HEK293 (cell line): ENCODE results near the gene SHC3.

Experiments used
- CTCF ChIA-PET: fragments of 350-600 bp; formaldehyde crosslinking; extraction: SDS; loops from one replicate; lab custom pipeline; 2021; ENCODE audit warnings: antibody characterized with exemption; lab: Yijun Ruan, JAX
- POLR2A ChIA-PET: fragments of 300-600 bp; formaldehyde crosslinking; extraction: SDS; loops from one replicate; lab custom pipeline; 2020; ENCODE audit warnings: antibody characterized with exemption, inconsistent platforms; lab: Yijun Ruan, JAX
- H3K27ac ChIP-seq: fragments of 200-500 bp; sonication (Bioruptor generic); 2 replicates; pipeline ENCODE4 v1.5.1; 2014; ENCODE audit warnings: low read depth, low read length, control low read depth, inconsistent platforms; ENCODE audit errors: extremely low read depth
- H3K36me3 ChIP-seq, 2 experiments: fragments of 200-500 bp in 1 of 2; sonication (Bioruptor generic) in 1 of 2; 1 replicate in 1 of 2; 2 replicates in 1 of 2; pipeline ENCODE4 v1.5.1; 2014 to 2017; ENCODE audit warnings: inconsistent platforms in 2 of 2, low read length in 2 of 2; ENCODE audit not compliant: control insufficient read depth in 2 of 2, insufficient read depth in 1 of 2
- H3K4me1 ChIP-seq: fragments of 200-500 bp; sonication (Bioruptor generic); 2 replicates; pipeline ENCODE4 v1.5.1; 2014; ENCODE audit warnings: mild to moderate bottlenecking, low read length, inconsistent platforms; ENCODE audit not compliant: control insufficient read depth, insufficient read depth
- H3K4me3 ChIP-seq: 2 replicates; pipeline ENCODE4 v1.5.1; 2011; ENCODE audit warnings: low read depth, mild to moderate bottlenecking, control low read depth, low read length, moderate library complexity
- H3K9me3 ChIP-seq: fragments of 200-500 bp; sonication (Bioruptor generic); 2 replicates; pipeline ENCODE4 v1.5.1; 2014; ENCODE audit warnings: low read depth, low read length, inconsistent platforms; ENCODE audit not compliant: control insufficient read depth, insufficient read depth
- BCL11A ChIP-seq: fragments of 450-650 bp; formaldehyde crosslinking; IDR thresholded peaks from 2 replicates; pipeline ENCODE4 v1.5.1; 2016; ENCODE audit warnings: low read depth, missing biosample characterization, missing genetic modification characterization
- BCL11B ChIP-seq: fragments of 450-650 bp; formaldehyde crosslinking; IDR thresholded peaks from 2 replicates; pipeline ENCODE4 v1.5.1; 2016; ENCODE audit warnings: low read depth, missing biosample characterization, missing genetic modification characterization
- FEZF1 ChIP-seq: fragments of 450-650 bp; formaldehyde crosslinking; IDR thresholded peaks from 2 replicates; pipeline ENCODE4 v1.5.1; 2016; ENCODE audit warnings: missing biosample characterization, missing genetic modification characterization
- SP2 ChIP-seq: fragments of 450-650 bp; formaldehyde crosslinking; IDR thresholded peaks from 2 replicates; pipeline ENCODE4 v1.5.1; 2016; ENCODE audit warnings: missing biosample characterization, missing genetic modification characterization
- ZBTB20 ChIP-seq: fragments of 450-650 bp; formaldehyde crosslinking; IDR thresholded peaks from 2 replicates; pipeline ENCODE4 v1.5.1; 2016; ENCODE audit warnings: missing biosample characterization, missing genetic modification characterization
- ZBTB26 ChIP-seq: fragments of 450-650 bp; formaldehyde crosslinking; optimal IDR thresholded peaks from 2 replicates; pipeline ENCODE3; 2016; ENCODE audit warnings: missing biosample characterization, mild to moderate bottlenecking, missing genetic modification characterization
- ZBTB7A ChIP-seq: fragments of 450-650 bp; formaldehyde crosslinking; IDR thresholded peaks from 2 replicates; pipeline ENCODE4 v1.5.1; 2016; ENCODE audit warnings: low read depth, missing biosample characterization, missing genetic modification characterization
- ZNF132 ChIP-seq: fragments of 450-650 bp; formaldehyde crosslinking; IDR thresholded peaks from 2 replicates; pipeline ENCODE4 v1.5.1; 2017; ENCODE audit warnings: missing biosample characterization, missing genetic modification characterization, borderline replicate concordance
- ZNF157 ChIP-seq: fragments of 450-650 bp; formaldehyde crosslinking; IDR thresholded peaks from 2 replicates; pipeline ENCODE4 v1.5.1; 2016; ENCODE audit warnings: missing biosample characterization, missing genetic modification characterization
- ZNF174 ChIP-seq: fragments of 450-650 bp; formaldehyde crosslinking; IDR thresholded peaks from 2 replicates; pipeline ENCODE4 v1.5.0; 2017; ENCODE audit warnings: missing biosample characterization, mild to moderate bottlenecking, missing genetic modification characterization
- ZNF2 ChIP-seq: fragments of 450-650 bp; formaldehyde crosslinking; IDR thresholded peaks from 2 replicates; pipeline ENCODE4 v1.5.1; 2016; ENCODE audit warnings: missing biosample characterization, missing genetic modification characterization
- ZNF221 ChIP-seq: fragments of 450-650 bp; formaldehyde crosslinking; IDR thresholded peaks from 2 replicates; pipeline ENCODE4 v1.5.1; 2017; ENCODE audit warnings: missing biosample characterization, missing genetic modification characterization, borderline replicate concordance
- ZNF280C ChIP-seq: fragments of 450-650 bp; formaldehyde crosslinking; IDR thresholded peaks from 2 replicates; pipeline ENCODE4 v1.5.1; 2016; ENCODE audit warnings: missing biosample characterization, missing genetic modification characterization
- ZNF510 ChIP-seq: fragments of 450-650 bp; formaldehyde crosslinking; IDR thresholded peaks from 2 replicates; pipeline ENCODE4 v1.5.1; 2018; ENCODE audit warnings: mild to moderate bottlenecking, missing genetic modification characterization, missing biosample characterization; ENCODE audit not compliant: insufficient replicate concordance
- ZNF561 ChIP-seq: fragments of 450-650 bp; IDR thresholded peaks from 2 replicates; pipeline ENCODE4 v1.5.1; 2018; ENCODE audit warnings: missing biosample characterization, missing genetic modification characterization, borderline replicate concordance
- ZNF600 ChIP-seq: fragments of 450-650 bp; formaldehyde crosslinking; IDR thresholded peaks from 2 replicates; pipeline ENCODE4 v1.5.1; 2016; ENCODE audit warnings: missing biosample characterization, missing genetic modification characterization
- ZNF623 ChIP-seq: fragments of 450-650 bp; formaldehyde crosslinking; IDR thresholded peaks from 2 replicates; pipeline ENCODE4 v1.5.1; 2016; ENCODE audit warnings: missing biosample characterization, missing genetic modification characterization
- ZNF626 ChIP-seq: fragments of 450-650 bp; sonication (Bioruptor Pico); formaldehyde crosslinking; IDR thresholded peaks from 2 replicates; pipeline ENCODE4 v1.5.1; 2018; ENCODE audit warnings: missing biosample characterization, missing genetic modification characterization, inconsistent platforms
- ZNF76 ChIP-seq: fragments of 450-650 bp; formaldehyde crosslinking; IDR thresholded peaks from 2 replicates; pipeline ENCODE4; 2016; ENCODE audit warnings: low read depth, missing biosample characterization, missing genetic modification characterization, borderline replicate concordance
- ZSCAN30 ChIP-seq: fragments of 450-650 bp; IDR thresholded peaks from 2 replicates; pipeline ENCODE4 v1.5.1; 2018; ENCODE audit warnings: missing biosample characterization, mild to moderate bottlenecking, missing genetic modification characterization, moderate library complexity
- TF ChIP-seq, protein P1 (sequence below): fragments of 450-650 bp; formaldehyde crosslinking; IDR thresholded peaks from 2 replicates; pipeline ENCODE4 v1.5.1; 2017; ENCODE audit warnings: missing biosample characterization, missing genetic modification characterization
- TF ChIP-seq, protein P2 (sequence below): fragments of 450-650 bp; formaldehyde crosslinking; IDR thresholded peaks from 2 replicates; pipeline ENCODE4 v1.5.1; 2016; ENCODE audit warnings: missing biosample characterization, missing genetic modification characterization
- TF ChIP-seq, protein P3 (sequence below): fragments of 450-650 bp; formaldehyde crosslinking; IDR thresholded peaks from 2 replicates; pipeline ENCODE4 v1.5.1; 2016; ENCODE audit warnings: missing biosample characterization, missing genetic modification characterization

SHC3 gene

DNA sequence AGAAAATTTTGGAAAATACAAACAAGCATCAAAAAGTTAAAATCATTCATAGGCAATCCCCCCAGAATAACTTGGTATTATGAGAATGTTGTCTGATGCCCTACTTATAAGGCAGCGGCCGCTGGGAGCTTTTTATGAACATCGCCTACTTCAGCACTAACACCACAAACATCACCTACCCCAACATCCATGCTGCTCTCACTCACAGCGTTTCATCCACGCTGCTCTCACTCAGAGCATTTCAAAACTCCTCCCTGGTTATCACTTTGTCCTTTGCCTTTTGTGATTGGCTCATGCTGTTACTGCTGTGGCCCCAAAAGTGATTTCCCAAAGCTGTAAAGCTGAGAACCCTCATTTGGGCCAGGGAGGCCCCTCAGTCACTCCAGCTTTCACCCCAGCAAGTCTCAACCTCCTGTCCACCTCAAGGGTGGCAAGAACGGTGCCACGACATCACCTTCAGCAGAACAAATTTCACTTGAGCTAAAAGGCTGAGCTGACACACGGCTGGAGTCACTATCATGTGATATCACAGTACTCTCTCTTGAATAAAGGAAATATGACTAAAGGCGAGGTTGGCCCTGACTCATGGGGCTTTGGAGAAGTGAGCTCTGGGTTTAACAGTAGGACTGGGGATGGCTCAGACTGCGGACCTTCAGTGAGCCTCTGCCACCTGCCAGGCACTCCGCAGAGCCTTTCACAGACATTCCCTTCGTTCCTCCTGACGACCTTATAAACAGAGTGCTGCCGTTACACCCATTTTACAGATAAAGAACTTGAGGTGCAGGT, 25.2 kb downstream of the SHC3 start (continued):
- TF ChIP-seq ZNF280C (tag by site-specific recombination), result no peak
- no peak for TF ChIP-seq FEZF1 (tag by site-specific recombination)
- no peak for TF ChIP-seq ZNF221 (tag by site-specific recombination)
- no peak for TF ChIP-seq ZBTB26 (tag by site-specific recombination)

GRCh38 chr9:89149726-89150125, 28.9 kb downstream of the SHC3 start:
- no peak for TF ChIP-seq BCL11B
- TF ChIP-seq ZNF510 (tag by site-specific recombination), result no peak
- TF ChIP-seq ZNF132 (tag by site-specific recombination), result no peak
- no peak for TF ChIP-seq ZNF76 (tag by site-specific recombination)
- TF ChIP-seq ZNF2, result no peak
- TF ChIP-seq ZBTB7A (tag by site-specific recombination), result no peak
- no peak for TF ChIP-seq ZNF561 (tag by site-specific recombination)
- no peak for TF ChIP-seq SP2 (tag by site-specific recombination)
- TF ChIP-seq ZNF157 (tag by site-specific recombination), result no peak
- TF ChIP-seq BCL11A, result no peak
- no peak for TF ChIP-seq ZNF623 (tag by site-specific recombination)
- TF ChIP-seq ZBTB20 (tag by site-specific recombination), result no peak
- TF ChIP-seq ZNF600, result no peak
- no peak for TF ChIP-seq ZBTB26 (tag by site-specific recombination)
- TF ChIP-seq, protein P1, sequence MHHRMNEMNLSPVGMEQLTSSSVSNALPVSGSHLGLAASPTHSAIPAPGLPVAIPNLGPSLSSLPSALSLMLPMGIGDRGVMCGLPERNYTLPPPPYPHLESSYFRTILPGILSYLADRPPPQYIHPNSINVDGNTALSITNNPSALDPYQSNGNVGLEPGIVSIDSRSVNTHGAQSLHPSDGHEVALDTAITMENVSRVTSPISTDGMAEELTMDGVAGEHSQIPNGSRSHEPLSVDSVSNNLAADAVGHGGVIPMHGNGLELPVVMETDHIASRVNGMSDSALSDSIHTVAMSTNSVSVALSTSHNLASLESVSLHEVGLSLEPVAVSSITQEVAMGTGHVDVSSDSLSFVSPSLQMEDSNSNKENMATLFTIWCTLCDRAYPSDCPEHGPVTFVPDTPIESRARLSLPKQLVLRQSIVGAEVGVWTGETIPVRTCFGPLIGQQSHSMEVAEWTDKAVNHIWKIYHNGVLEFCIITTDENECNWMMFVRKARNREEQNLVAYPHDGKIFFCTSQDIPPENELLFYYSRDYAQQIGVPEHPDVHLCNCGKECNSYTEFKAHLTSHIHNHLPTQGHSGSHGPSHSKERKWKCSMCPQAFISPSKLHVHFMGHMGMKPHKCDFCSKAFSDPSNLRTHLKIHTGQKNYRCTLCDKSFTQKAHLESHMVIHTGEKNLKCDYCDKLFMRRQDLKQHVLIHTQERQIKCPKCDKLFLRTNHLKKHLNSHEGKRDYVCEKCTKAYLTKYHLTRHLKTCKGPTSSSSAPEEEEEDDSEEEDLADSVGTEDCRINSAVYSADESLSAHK, result no peak
- TF ChIP-seq ZNF626 (tag by site-specific recombination), result no peak
- no peak for TF ChIP-seq ZSCAN30
- TF ChIP-seq, protein P2, sequence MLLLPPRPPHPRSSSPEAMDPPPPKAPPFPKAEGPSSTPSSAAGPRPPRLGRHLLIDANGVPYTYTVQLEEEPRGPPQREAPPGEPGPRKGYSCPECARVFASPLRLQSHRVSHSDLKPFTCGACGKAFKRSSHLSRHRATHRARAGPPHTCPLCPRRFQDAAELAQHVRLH (tag by site-specific recombination), result no peak
- TF ChIP-seq, protein P3, sequence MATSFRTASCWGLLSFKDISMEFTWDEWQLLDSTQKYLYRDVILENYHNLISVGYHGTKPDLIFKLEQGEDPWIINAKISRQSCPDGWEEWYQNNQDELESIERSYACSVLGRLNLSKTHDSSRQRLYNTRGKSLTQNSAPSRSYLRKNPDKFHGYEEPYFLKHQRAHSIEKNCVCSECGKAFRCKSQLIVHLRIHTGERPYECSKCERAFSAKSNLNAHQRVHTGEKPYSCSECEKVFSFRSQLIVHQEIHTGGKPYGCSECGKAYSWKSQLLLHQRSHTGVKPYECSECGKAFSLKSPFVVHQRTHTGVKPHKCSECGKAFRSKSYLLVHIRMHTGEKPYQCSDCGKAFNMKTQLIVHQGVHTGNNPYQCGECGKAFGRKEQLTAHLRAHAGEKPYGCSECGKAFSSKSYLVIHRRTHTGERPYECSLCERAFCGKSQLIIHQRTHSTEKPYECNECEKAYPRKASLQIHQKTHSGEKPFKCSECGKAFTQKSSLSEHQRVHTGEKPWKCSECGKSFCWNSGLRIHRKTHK, result no peak
- TF ChIP-seq ZNF174, result no peak
- Histone ChIP-seq H3K9me3 (no peaks in the 10 kb centered on the region), H3K27ac (no peak overlapping the region), H3K4me3 (no peak overlapping the region), H3K36me3 (no peaks in the 10 kb centered on the region), H3K4me1 (no peaks in the 10 kb centered on the region)
- ChIA-PET POLR2A (no interaction called here), CTCF (no interaction called here)
